A549 (cell line): ENCODE measurements around the gene ENTHD1. TPM values are rescaled to one million over a fixed set of nuclear protein-coding genes. Genes with fewer than 3 reads are reported as not detected.

ENCODE experiments used
- ATAC-seq, 2 experiments: fragments of 200-7000 bp in 1 of 2; fragments of >200 bp in 1 of 2; cut with Nextera tagmentation in 1 of 2; cut with Tn5 transposase in 1 of 2; 3 replicates each; pipeline versions ENCODE4 v1.8.0 to v1.9.1; 2018 to 2020; ENCODE audit warnings: mild to moderate bottlenecking in 1 of 2, moderate library complexity in 1 of 2
- CTCF ChIA-PET: fragments of 300-600 bp; sonication (Branson Sonifier 250); formaldehyde crosslinking; extraction: SDS; loops from one replicate; lab custom pipeline; 2021; ENCODE audit warnings: antibody characterized with exemption, inconsistent platforms; lab: Yijun Ruan, JAX
- POLR2A ChIA-PET: fragments of 350-600 bp; formaldehyde crosslinking; extraction: SDS; loops from one replicate; lab custom pipeline; 2021; ENCODE audit warnings: antibody characterized with exemption, inconsistent platforms; lab: Yijun Ruan, JAX
- DNase-seq, 2 experiments: peaks; one replicate each; pipeline versions ENCODE4 v3.0.0 to v3.0.0-alpha.2; 2011 to 2016; ENCODE audit warnings: low read depth in 1 of 2, low spot score in 1 of 2
- FAIRE-seq: peaks from 2 replicates; lab custom pipeline; 2011; peaks lifted over from hg19 to GRCh38; lab: Jason Lieb, UNC
- H3K27ac ChIP-seq, 2 experiments: fragments of >200 bp; sonication (Bioruptor Twin); formaldehyde crosslinking; 3 replicates each; pipeline ENCODE4 v1.5.1; 2016 to 2017
- H3K4me1 ChIP-seq: fragments of >200 bp; sonication (Bioruptor Twin); formaldehyde crosslinking; 3 replicates; pipeline ENCODE4 v1.6.1; 2016
- H3K4me2 ChIP-seq: fragments of >200 bp; sonication (Bioruptor Twin); formaldehyde crosslinking; 3 replicates; pipeline ENCODE4 v1.6.1; 2016
- H3K4me3 ChIP-seq: fragments of >200 bp; sonication (Bioruptor Twin); formaldehyde crosslinking; 3 replicates; pipeline ENCODE4 v1.5.1; 2016
- H3K9me3 ChIP-seq: fragments of >200 bp; sonication (Bioruptor Twin); formaldehyde crosslinking; 3 replicates; pipeline ENCODE4 v1.6.1; 2016
- BHLHE40 ChIP-seq: IDR thresholded peaks from 2 replicates; pipeline ENCODE4 v1.6.1; 2012; ENCODE audit warnings: low read depth, low read length, inconsistent platforms
- CBX8 ChIP-seq: fragments of 200-600 bp; sonication (generic); IDR thresholded peaks from 2 replicates; pipeline ENCODE4 v1.6.1; 2016
- EHMT2 ChIP-seq: fragments of 200-600 bp; sonication (generic); IDR thresholded peaks from 2 replicates; pipeline ENCODE4 v1.6.1; 2016; ENCODE audit warnings: antibody characterized with exemption, low read depth, mild to moderate bottlenecking, moderate library complexity
- FOSB ChIP-seq: fragments of 250-450 bp; sonication (Bioruptor Pico); IDR thresholded peaks from 2 replicates; pipeline ENCODE4 v1.5.0; 2020; ENCODE audit warnings: mild to moderate bottlenecking, moderate library complexity
- FOSL2 ChIP-seq, 2 experiments: fragments of 450-650 bp in 1 of 2; fragments of >200 bp in 1 of 2; sonication (Bioruptor Twin) in 1 of 2; formaldehyde crosslinking; IDR thresholded peaks; 2 replicates each; pipeline versions ENCODE4 v1.5.0 to v1.6.1; 2016 to 2020; ENCODE audit warnings: mild to moderate bottlenecking in 1 of 2, moderate library complexity in 1 of 2
- FOXS1 ChIP-seq: fragments of 250-450 bp; sonication (Bioruptor Pico); IDR thresholded peaks from 2 replicates; pipeline ENCODE4 v1.5.0; 2020; ENCODE audit warnings: mild to moderate bottlenecking, moderate library complexity
- HOXB13 ChIP-seq: fragments of 250-450 bp; sonication (Bioruptor Pico); IDR thresholded peaks from 2 replicates; pipeline ENCODE4 v1.5.0; 2020; ENCODE audit warnings: low read depth, mild to moderate bottlenecking, moderate library complexity
- JUN ChIP-seq, 2 experiments: fragments of >200 bp; sonication (Bioruptor Twin); formaldehyde crosslinking; IDR thresholded peaks; 2 replicates in 1 of 2; 3 replicates in 1 of 2; pipeline ENCODE4 v1.6.1; 2016 to 2017
- JUNB ChIP-seq: fragments of >200 bp; sonication (Bioruptor Twin); formaldehyde crosslinking; IDR thresholded peaks from 2 replicates; pipeline ENCODE4 v1.6.1; 2016
- KDM1A ChIP-seq: fragments of 200-600 bp; sonication (generic); IDR thresholded peaks from 2 replicates; pipeline ENCODE4 v1.6.1; 2016; ENCODE audit warnings: low read depth, mild to moderate bottlenecking
- NFE2L2 ChIP-seq: fragments of 150-350 bp; conservative IDR thresholded peaks from 2 replicates; pipeline ENCODE4 v1.6.1; 2014; ENCODE audit warnings: low read length
- NPAS2 ChIP-seq: fragments of 250-450 bp; sonication (Bioruptor Pico); IDR thresholded peaks from 2 replicates; pipeline ENCODE4 v1.8.0; 2022; ENCODE audit warnings: mild to moderate bottlenecking, moderate library complexity, borderline replicate concordance
- PBX3 ChIP-seq: IDR thresholded peaks from 2 replicates; pipeline ENCODE4 v1.6.1; 2012
- POLR2AphosphoS2 ChIP-seq: conservative IDR thresholded peaks from 2 replicates; pipeline ENCODE4 v1.6.1; 2012; ENCODE audit warnings: low read length, improper control_type of control experiment, inconsistent platforms
- RAD21 ChIP-seq, 2 experiments: fragments of >200 bp in 1 of 2; sonication (Bioruptor Twin) in 1 of 2; formaldehyde crosslinking in 1 of 2; IDR thresholded peaks in 1 of 2; conservative IDR thresholded peaks in 1 of 2; 2 replicates in 1 of 2; 3 replicates in 1 of 2; pipeline ENCODE4 v1.6.1; 2012 to 2018; ENCODE audit warnings: inconsistent platforms in 1 of 2
- SMC3 ChIP-seq: fragments of >200 bp; sonication (Bioruptor Twin); formaldehyde crosslinking; IDR thresholded peaks from 3 replicates; pipeline ENCODE4 v1.6.1; 2018; ENCODE audit warnings: inconsistent platforms
- SREBF2 ChIP-seq: fragments of 450-650 bp; IDR thresholded peaks from 2 replicates; pipeline ENCODE4 v1.6.1; 2014; ENCODE audit warnings: mild to moderate bottlenecking, moderate library complexity
- ZFP36 ChIP-seq: fragments of 450-650 bp; IDR thresholded peaks from 2 replicates; pipeline ENCODE4 v1.6.1; 2014; ENCODE audit warnings: borderline replicate concordance; ENCODE audit not compliant: partially characterized antibody
- ZNF302 ChIP-seq: fragments of 250-450 bp; sonication (Bioruptor Pico); IDR thresholded peaks from 2 replicates; pipeline ENCODE4 v1.9.0; 2021; ENCODE audit warnings: inconsistent platforms, mild to moderate bottlenecking, moderate library complexity
- ZSCAN20 ChIP-seq: fragments of 250-450 bp; sonication (Bioruptor Pico); IDR thresholded peaks from 2 replicates; pipeline ENCODE4 v1.8.0; 2022; ENCODE audit warnings: mild to moderate bottlenecking, moderate library complexity
- WGBS: methylation state at CpG from one replicate; pipeline ENCODE4 v1.1.6; 2017; ENCODE audit errors: missing lambda C conversion rate; 5-methylcytosine and 5-hydroxymethylcytosine counted together
- polyA plus RNA-seq, 4 experiments: library from polyadenylated mRNA; depleted of rRNA in 3 of 4; stranded (reverse); fragments of >200 nt; fragmentation: RNase III in 1 of 4; extraction: RNeasy Plus Mini Kit Qiagen cat#74134 plus additional on column Dnase treatment in 1 of 4; gene quantifications; 2 replicates in 3 of 4; 3 replicates in 1 of 4; pipeline ENCODE4 v1.2.3, GENCODE V29; 2011 to 2017

The ENTHD1 gene
- polyA plus RNA-seq, 2 of the 4 experiments (the other 2 are of a cell fraction) = not detected

- FAIRE-seq = no peak
- TF ChIP-seq NPAS2 (CRISPR knock-in tag) (no peak), FOSL2 (IDR thresholded peaks at IDR 0.05) (0 out of 2 replicates have a peak, but pooled peaks have one; percentile 31), FOSL2 (CRISPR knock-in tag; IDR thresholded peaks at IDR 0.05) (no peak)
- TF ChIP-seq, all 56 proteins: peak for 1
- ChIA-PET POLR2A (no interaction called here), CTCF (no interaction called here)
- Histone ChIP-seq H3K27ac (no peak overlapping the region), H3K9me3 (no peaks in the 10 kb centered on the region), H3K4me2 (0 out of 3 replicates have a peak overlapping the region, but pooled peaks have one; percentile 14), H3K4me1 (peaks cover 3% of the 10 kb centered on the region; the same call in 1 of the 3 replicates), H3K4me3 (no peak overlapping the region)
- peak; percentile 11 to 14 for DNase-seq
- no peak; a peak in 1 of 6 replicates for ATAC-seq
- WGBS = 3% methylated on average over 4 of the region's 4 CpGs
Observed at GRCh38 chr22:39820256-39820655, 73.3 kb downstream of the ENTHD1 start.

GRCh38 chr22:39819429-39819828 lies 74.1 kb downstream of the ENTHD1 start:
- ATAC-seq = no peak
- POLR2A ChIA-PET = no interaction called here
- Histone ChIP-seq H3K9me3 (no peaks in the 10 kb centered on the region), H3K4me2 (no peak overlapping the region)
- TF ChIP-seq KDM1A (no peak), NPAS2 (CRISPR knock-in tag) (no peak), SMC3 (no peak), JUNB (no peak)
- TF ChIP-seq, all 56 proteins: peak for 0
- Histone ChIP-seq H3K4me1 (peaks cover 3% of the 10 kb centered on the region; the same call in 1 of the 3 replicates), H3K27ac (no peak overlapping the region), H3K4me3 (no peak overlapping the region)
- no peak for FAIRE-seq
- DNase-seq = no peak
- 6% methylated on average over 2 of the region's 2 CpGs for WGBS
- CTCF ChIA-PET = no interaction called here

- ChIA-PET POLR2A (no interaction called here), CTCF (no interaction called here)
- Histone ChIP-seq H3K4me3 (no peak overlapping the region), H3K4me2 (no peak overlapping the region)
- 12% methylated on average over 4 of the region's 5 CpGs for WGBS
- TF ChIP-seq NFE2L2 (no peak), ZNF302 (no peak), FOSB (CRISPR knock-in tag) (no peak), RAD21 (conservative IDR thresholded peaks at IDR 0.05 in 1 of 2, IDR thresholded peaks at IDR 0.05 in 1 of 2) (no peak), CBX8 (no peak), FOSL2 (IDR thresholded peaks at IDR 0.05) (no peak), FOSL2 (CRISPR knock-in tag; IDR thresholded peaks at IDR 0.05) (no peak), SREBF2 (no peak), PBX3 (no peak), POLR2AphosphoS2 (no peak), EHMT2 (no peak), JUN (IDR thresholded peaks at IDR 0.05) (no peak), KDM1A (no peak), BHLHE40 (no peak), FOXS1 (CRISPR knock-in tag) (no peak), HOXB13 (CRISPR knock-in tag) (no peak), ZFP36 (no peak)
- TF ChIP-seq, all 56 proteins: peak for 0
- ATAC-seq = no peak
- no peak for FAIRE-seq
- H3K4me1 ChIP-seq = peaks cover 3% of the 10 kb centered on the region; the same call in 1 of the 3 replicates
- no peaks in the 10 kb centered on the region for H3K9me3 ChIP-seq
- no peak overlapping the region for H3K27ac ChIP-seq
- DNase-seq = no peak
Observed at GRCh38 chr22:39818094-39818493, 75.5 kb downstream of the ENTHD1 start.

- DNase-seq = no peak
- Histone ChIP-seq H3K4me3 (no peak overlapping the region), H3K4me1 (peaks cover 3% of the 10 kb centered on the region; the same call in 1 of the 3 replicates), H3K27ac (no peak overlapping the region), H3K9me3 (no peaks in the 10 kb centered on the region), H3K4me2 (no peak overlapping the region)
- no peak for FAIRE-seq
- no peak for ATAC-seq
- WGBS = 2% methylated on average over 2 of the region's 2 CpGs
- TF ChIP-seq ZSCAN20 (CRISPR knock-in tag) = no peak
- POLR2A ChIA-PET = no interaction called here
- CTCF ChIA-PET = interaction anchor here (0.5 kb wide), 1 partner anchor 525 kb away, joined by 3 read pairs; no protein-coding TSS in a partner anchor
Observed at GRCh38 chr22:39815932-39816331, 77.6 kb downstream of the ENTHD1 start.
